ENCODE results near the gene CSTA.
"Not testable (repeated sequence)": the region's sequence is repeated elsewhere in the genome, so short reads cannot be mapped to it uniquely, and the experiment has no call there.

Gene CSTA

GRCh38 chr3:122365582-122366378 is 40.7 kb downstream of the CSTA start:
- not testable (repeated sequence) for H3K4me3 ChIP-seq
- H3K27ac ChIP-seq, result peak overlapping the region in 6 of 21 experiments; percentile 3 to 52 (median 22)

- Histone ChIP-seq H3K4me3 (no peak overlapping the region), H3K27ac (peak overlapping the region in 5 of 21 experiments; percentile 3 to 52 (median 31))
Observed at GRCh38 chr3:122366379-122366749, 41.3 kb downstream of the CSTA start.

GRCh38 chr3:122374034-122374433 is 49.0 kb downstream of the CSTA start:
- no peak overlapping the region for H3K27ac ChIP-seq
- H3K4me3 ChIP-seq, result no peak overlapping the region

- H3K4me3 ChIP-seq, result no peak overlapping the region
- no peak overlapping the region for H3K27ac ChIP-seq
Observed at GRCh38 chr3:122377975-122378374, 52.9 kb downstream of the CSTA start.

- H3K27ac ChIP-seq, result peak within 1 kb of the TSS; percentile 16 to 90 (median 84)
- peak within 1 kb of the TSS; percentile 45 to 86 (median 73) for H3K4me3 ChIP-seq
Observed at GRCh38 chr3:122382888-122383666, 58.0 kb downstream of the CSTA start, which contains the start of gene MIX23. TSS of gene MIX23 (minus strand) at chr3:122383231. CDS start at chr3:122383224, 7 bp downstream.

- Histone ChIP-seq H3K4me3 (peak within 1 kb of the TSS; percentile 45 to 86 (median 73)), H3K27ac (peak within 1 kb of the TSS; percentile 16 to 90 (median 84))
Observed at GRCh38 chr3:122383771-122384697, 59.0 kb downstream of the CSTA start, which contains the start of gene FAM162A. TSS of gene FAM162A (plus strand) at chr3:122384182. CDS start at chr3:122384266, 84 bp downstream.

GRCh38 chr3:122387709-122388108 is 62.7 kb downstream of the CSTA start:
- no peak overlapping the region for H3K27ac ChIP-seq
- H3K4me3 ChIP-seq, result no peak overlapping the region

GRCh38 chr3:122389197-122389596 is 64.1 kb downstream of the CSTA start:
- H3K4me3 ChIP-seq, result no peak overlapping the region
- no peak overlapping the region for H3K27ac ChIP-seq

- Histone ChIP-seq H3K27ac (no peak overlapping the region), H3K4me3 (no peak overlapping the region)
Observed at GRCh38 chr3:122389892-122390291, 64.8 kb downstream of the CSTA start.

- H3K27ac ChIP-seq, result no peak overlapping the region
- H3K4me3 ChIP-seq, result no peak overlapping the region
Observed at GRCh38 chr3:122390665-122391064, 65.6 kb downstream of the CSTA start.
